Endometrial microvascular endothelial cells (primary cell): ENCODE measurements around the gene SYTL1. TPM values are rescaled to one million over a fixed set of nuclear protein-coding genes. Genes with fewer than 3 reads are reported as not detected.

Experiments used
- in situ Hi-C: cut with HindIII; loops from 2 replicates; pipeline ENCODE4 v1.10.0; 2017; ENCODE audit warnings: low sequenced_read_pairs, low pct_unique_long_range_greater_than_20kb; ENCODE audit errors: inconsistent ontology term
- total RNA-seq: library from RNA; depleted of rRNA; stranded (reverse); fragments of >200 nt; gene quantifications from one replicate; pipeline ENCODE4 v1.2.3, GENCODE V29; 2015; ENCODE audit errors: inconsistent ontology term

The SYTL1 gene
- total RNA-seq, 1 donor from 2014 or later = not detected

- in situ Hi-C loops = no loop called here
Observed at GRCh38 chr1:27342778-27343638, 1.2 kb downstream of the SYTL1 start.

GRCh38 chr1:27343639-27344025, 1.8 kb downstream of the SYTL1 start:
- in situ Hi-C loops = no loop called here

GRCh38 chr1:27345272-27345671, 3.5 kb downstream of the SYTL1 start:
- in situ Hi-C loops = no loop called here

- in situ Hi-C loops = no loop called here
Observed at GRCh38 chr1:27346357-27346756, 4.5 kb downstream of the SYTL1 start.

DNA sequence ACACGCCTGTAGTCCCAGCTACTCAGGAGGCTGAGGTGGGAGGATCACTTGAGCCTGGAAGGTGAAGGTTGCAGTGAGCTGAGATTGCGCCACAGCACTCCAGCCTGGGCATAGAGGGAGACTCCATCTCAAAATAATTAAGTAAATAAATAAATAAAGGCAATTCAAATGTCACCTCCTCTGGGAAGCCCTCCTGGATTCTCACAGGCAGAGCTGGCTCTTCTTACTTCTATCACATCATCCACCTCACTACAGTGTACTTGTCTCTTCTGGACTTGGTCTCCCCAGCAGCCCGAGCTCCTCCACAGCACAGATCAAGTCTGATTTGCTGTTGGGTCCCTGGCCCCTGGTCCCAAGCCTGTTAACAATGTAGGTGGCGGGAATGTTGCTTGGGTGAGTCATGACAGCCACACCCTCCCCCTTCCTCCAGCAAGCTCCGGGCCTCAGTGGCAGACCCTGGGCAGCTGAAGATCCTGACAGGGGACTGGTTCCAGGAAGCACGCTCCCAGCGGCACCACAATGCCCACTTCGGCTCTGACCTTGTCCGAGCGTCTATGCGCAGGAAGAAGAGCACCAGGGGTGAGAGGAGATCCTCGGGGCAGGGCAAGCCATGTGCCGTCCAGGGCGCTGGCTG, 5.3 kb downstream of the SYTL1 start:
- in situ Hi-C loops = no loop called here

GRCh38 chr1:27348861-27349783, 7.3 kb downstream of the SYTL1 start:
- in situ Hi-C loops = no loop called here

GRCh38 chr1:27349784-27350662, 8.2 kb downstream of the SYTL1 start:
- in situ Hi-C loops = no loop called here

DNA sequence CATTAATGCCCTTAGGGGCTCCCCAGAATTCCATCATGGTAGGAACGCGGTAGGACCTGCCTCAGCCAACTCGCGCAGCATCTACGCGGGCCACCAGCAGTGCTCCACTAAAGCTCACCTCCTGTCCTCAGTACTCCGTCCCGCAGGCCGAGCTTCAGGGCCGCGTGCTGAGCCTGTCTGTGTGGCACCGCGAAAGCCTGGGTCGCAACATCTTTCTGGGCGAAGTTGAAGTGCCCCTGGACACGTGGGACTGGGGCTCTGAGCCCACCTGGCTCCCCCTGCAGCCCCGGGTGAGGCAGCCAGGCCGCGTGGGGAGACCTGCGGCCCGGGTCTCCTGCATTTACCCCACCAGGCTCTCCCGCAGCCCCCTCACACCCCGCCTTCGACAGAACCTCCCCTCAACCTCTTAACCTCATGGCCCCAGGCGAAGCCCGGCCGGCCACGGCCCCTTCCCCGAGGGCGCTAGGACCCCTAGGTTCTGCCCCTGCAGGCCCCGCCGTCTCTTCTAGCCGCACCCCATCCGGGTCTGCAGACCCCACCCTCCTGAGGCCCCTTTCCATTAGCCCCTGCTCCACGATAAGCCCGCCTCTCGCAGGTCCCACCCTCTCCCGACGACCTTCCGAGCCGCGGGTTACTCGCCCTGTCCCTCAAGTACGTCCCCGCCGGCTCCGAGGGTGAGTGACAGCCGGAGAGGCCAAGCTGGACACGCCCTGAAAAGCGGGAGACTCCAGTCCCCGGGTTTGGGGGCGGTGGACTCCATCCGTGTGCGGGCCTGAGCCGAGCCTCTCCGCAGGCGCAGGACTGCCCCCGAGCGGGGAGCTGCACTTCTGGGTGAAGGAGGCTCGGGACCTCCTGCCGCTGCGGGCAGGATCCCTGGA, 9.1 kb downstream of the SYTL1 start:
- in situ Hi-C loops = no loop called here

DNA sequence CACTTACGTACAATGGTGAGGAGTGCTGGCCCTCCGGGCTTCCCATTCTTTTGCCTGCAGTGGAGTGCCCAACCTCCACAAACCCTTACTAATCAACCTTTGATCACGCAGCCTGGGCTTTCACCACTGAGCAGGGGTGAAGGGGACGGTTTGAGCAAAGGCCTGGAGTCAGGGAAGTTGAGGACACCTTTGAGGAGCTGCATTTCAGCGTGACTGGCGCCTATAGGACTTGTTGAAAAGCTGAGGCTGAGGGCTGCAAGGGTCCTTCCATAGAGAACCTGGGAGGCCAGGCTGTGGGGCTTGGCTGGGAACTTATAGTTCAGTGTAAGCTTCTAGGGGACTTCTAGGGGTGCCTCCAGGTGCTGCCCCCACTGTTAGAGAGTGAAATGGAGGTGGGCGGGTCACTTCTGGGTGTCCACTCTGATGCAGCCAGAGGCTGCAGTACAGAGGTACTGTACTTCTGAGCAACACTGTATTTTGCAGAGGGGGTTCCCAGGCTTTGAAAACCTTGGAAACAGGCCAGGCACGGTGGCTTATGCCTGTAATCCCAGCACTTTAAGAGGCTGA, 9.8 kb downstream of the SYTL1 start:
- in situ Hi-C loops = no loop called here

GRCh38 chr1:27353166-27353565, 11.3 kb downstream of the SYTL1 start:
- in situ Hi-C loops = no loop called here

GRCh38 chr1:27353629-27354028, 11.8 kb downstream of the SYTL1 start:
- in situ Hi-C loops = no loop called here

DNA sequence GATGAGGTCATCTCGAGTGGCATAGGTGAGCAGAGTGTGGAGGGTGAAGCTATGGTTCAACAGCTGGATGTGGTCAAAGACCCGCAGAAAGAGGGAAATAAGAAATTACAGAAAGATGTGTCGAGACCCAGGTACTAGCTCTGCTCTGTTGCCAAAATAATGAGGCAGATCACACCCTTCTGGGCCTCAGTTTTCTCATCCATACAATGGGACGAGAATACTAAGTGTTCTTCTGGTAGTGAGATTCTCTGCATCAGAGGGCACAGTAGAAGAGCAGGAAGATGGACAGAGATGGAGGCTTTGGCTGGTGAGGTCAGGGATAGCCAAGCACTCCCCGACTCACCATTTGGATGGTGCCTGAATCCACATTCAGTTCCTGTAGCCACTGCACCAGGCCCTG, 13.9 kb downstream of the SYTL1 start:
- in situ Hi-C loops = no loop called here

GRCh38 chr1:27356277-27356618, 14.4 kb downstream of the SYTL1 start:
- in situ Hi-C loops = no loop called here

DNA sequence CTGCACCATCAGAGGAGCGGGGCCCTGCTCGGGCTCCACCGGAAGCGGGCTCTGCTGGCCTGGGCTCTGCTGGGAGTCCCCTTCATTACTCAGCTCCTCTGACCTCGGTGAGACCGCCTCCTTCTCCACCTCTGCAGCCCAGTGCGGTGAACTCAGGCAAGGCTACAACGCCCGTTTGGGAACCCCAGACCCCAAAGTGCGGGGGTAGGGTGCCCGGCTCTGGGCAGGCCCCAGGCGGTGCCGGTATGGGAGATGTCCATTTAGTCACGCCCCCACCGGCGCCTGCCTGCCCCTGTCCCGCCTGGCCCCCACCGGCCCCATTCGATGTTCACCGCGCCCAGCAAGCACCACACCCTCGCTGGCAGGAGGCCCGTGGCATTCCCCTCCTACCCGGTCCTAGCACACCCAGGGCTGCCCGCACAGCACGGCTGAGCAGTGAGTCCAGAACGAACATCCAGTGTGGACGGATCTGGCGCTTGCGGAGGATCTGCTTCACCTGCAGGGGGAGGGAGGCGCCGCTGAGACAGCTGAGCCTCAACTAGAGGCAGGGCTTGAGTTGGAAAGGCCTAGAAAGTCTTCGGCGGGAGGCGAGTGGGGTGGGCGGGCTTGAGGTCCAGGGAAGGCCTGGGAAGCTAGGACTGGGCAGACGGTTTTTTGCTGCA, 14.9 kb downstream of the SYTL1 start:
- in situ Hi-C loops = no loop called here

- in situ Hi-C loops = no loop called here
Observed at GRCh38 chr1:27357281-27358037, 15.6 kb downstream of the SYTL1 start.
